H9 (cell line): ENCODE measurements around the gene MCCC2. TPM values are rescaled to one million over a fixed set of nuclear protein-coding genes. Genes with fewer than 3 reads are reported as not detected.

Experiments
- DNase-seq: peaks from one replicate; pipeline ENCODE4 v3.0.0-alpha.2; 2017
- H2AFZ ChIP-seq: one replicate; pipeline ENCODE4 v1.6.1; 2013; ENCODE audit warnings: mild to moderate bottlenecking, low read length, control low read depth, moderate library complexity
- H2AK5ac ChIP-seq: 2 replicates; pipeline ENCODE4 v1.6.1; 2013; ENCODE audit warnings: low read length, control low read depth, mixed read lengths; ENCODE audit not compliant: insufficient read length
- H2BK120ac ChIP-seq: one replicate; pipeline ENCODE4 v1.6.1; 2013; ENCODE audit warnings: low read depth, mild to moderate bottlenecking, low read length, control low read depth, inconsistent platforms; ENCODE audit not compliant: poor library complexity, severe bottlenecking
- H2BK12ac ChIP-seq: 2 replicates; pipeline ENCODE4 v1.6.1; 2013; ENCODE audit warnings: low read length, control low read depth, mixed read lengths, low read depth; ENCODE audit not compliant: insufficient read length
- H2BK15ac ChIP-seq: 2 replicates; pipeline ENCODE4 v1.6.1; 2013; ENCODE audit warnings: low read depth, low read length, control low read depth
- H2BK20ac ChIP-seq: one replicate; pipeline ENCODE4 v1.6.1; 2013; ENCODE audit warnings: low read depth, mild to moderate bottlenecking, low read length, control low read depth, inconsistent platforms; ENCODE audit not compliant: poor library complexity, severe bottlenecking
- H2BK5ac ChIP-seq: 2 replicates; pipeline ENCODE4 v1.6.1; 2013; ENCODE audit warnings: low read length, control low read depth, mixed read lengths; ENCODE audit not compliant: insufficient read length
- H3K14ac ChIP-seq: 2 replicates; pipeline ENCODE4 v1.6.1; 2013; ENCODE audit warnings: low read length, control low read depth; ENCODE audit not compliant: insufficient read depth
- H3K18ac ChIP-seq: 2 replicates; pipeline ENCODE4 v1.6.1; 2013; ENCODE audit warnings: low read depth, mild to moderate bottlenecking, mixed read lengths, low read length, control low read depth; ENCODE audit not compliant: insufficient read length
- H3K23ac ChIP-seq: 2 replicates; pipeline ENCODE4 v1.6.1; 2013; ENCODE audit warnings: low read length, control low read depth, mixed read lengths, low read depth; ENCODE audit not compliant: insufficient read length
- H3K23me2 ChIP-seq: 2 replicates; pipeline ENCODE4 v1.6.1; 2013; ENCODE audit warnings: low read depth, mild to moderate bottlenecking, mixed read lengths, low read length, control low read depth; ENCODE audit not compliant: insufficient read length, poor library complexity, severe bottlenecking
- H3K27ac ChIP-seq: 2 replicates; pipeline ENCODE4 v1.5.1; 2013; ENCODE audit warnings: low read length, control low read depth, mixed read lengths, low read depth; ENCODE audit not compliant: insufficient read length
- H3K27me3 ChIP-seq: 2 replicates; pipeline ENCODE4 v1.6.1; 2013; ENCODE audit warnings: low read length, control low read depth, inconsistent platforms; ENCODE audit not compliant: insufficient read depth
- H3K4ac ChIP-seq: 2 replicates; pipeline ENCODE4 v1.6.1; 2013; ENCODE audit warnings: low read depth, mild to moderate bottlenecking, control low read depth, inconsistent platforms, low read length, moderate library complexity
- H3K4me1 ChIP-seq: 2 replicates; pipeline ENCODE4 v1.6.1; 2013; ENCODE audit warnings: low read length, control low read depth, inconsistent platforms; ENCODE audit not compliant: insufficient read depth
- H3K4me2 ChIP-seq: 2 replicates; pipeline ENCODE4 v1.6.1; 2013; ENCODE audit warnings: low read length, control low read depth, mixed read lengths; ENCODE audit not compliant: insufficient read length, insufficient read depth
- H3K56ac ChIP-seq: 2 replicates; pipeline ENCODE4 v1.6.1; 2013; ENCODE audit warnings: low read depth, mild to moderate bottlenecking, mixed read lengths, low read length, control low read depth; ENCODE audit not compliant: insufficient read length
- H3K79me1 ChIP-seq: 2 replicates; pipeline ENCODE4 v1.6.1; 2013; ENCODE audit warnings: low read depth, mild to moderate bottlenecking, moderate library complexity, low read length, control low read depth, inconsistent platforms; ENCODE audit not compliant: insufficient read depth, poor library complexity, severe bottlenecking
- H3K79me2 ChIP-seq: 2 replicates; pipeline ENCODE4 v1.6.1; 2013; ENCODE audit warnings: low read length, control low read depth, inconsistent platforms; ENCODE audit not compliant: insufficient read depth
- H3K9ac ChIP-seq: 2 replicates; pipeline ENCODE4 v1.6.1; 2013; ENCODE audit warnings: low read length, control low read depth, mixed read lengths; ENCODE audit not compliant: insufficient read length; ENCODE audit errors: extremely low read depth
- H3K9me3 ChIP-seq: one replicate; pipeline ENCODE4 v1.6.1; 2013; ENCODE audit warnings: low read depth, low read length, inconsistent platforms; ENCODE audit not compliant: control insufficient read depth
- H3T11ph ChIP-seq: one replicate; pipeline ENCODE4 v1.6.1; 2013; ENCODE audit warnings: mild to moderate bottlenecking, low read length, control low read depth, inconsistent platforms
- H4K20me1 ChIP-seq: one replicate; pipeline ENCODE4 v1.6.1; 2013; ENCODE audit not compliant: control insufficient read depth, insufficient read length, insufficient read depth
- H4K5ac ChIP-seq: 2 replicates; pipeline ENCODE4 v1.6.1; 2013; ENCODE audit warnings: low read depth, mild to moderate bottlenecking, mixed read lengths, low read length, control low read depth; ENCODE audit not compliant: insufficient read length
- H4K8ac ChIP-seq: replicated peaks from 2 replicates; pipeline ENCODE4 v1.6.1; 2013; ENCODE audit warnings: low read length, control low read depth, mixed read lengths, low read depth; ENCODE audit not compliant: insufficient read length
- H4K91ac ChIP-seq: 2 replicates; pipeline ENCODE4 v1.6.1; 2013; ENCODE audit warnings: low read depth, mild to moderate bottlenecking, moderate library complexity, mixed read lengths, low read length, control low read depth; ENCODE audit not compliant: insufficient read length
- H3K27ac Mint-ChIP-seq, 3 experiments: 2 replicates in 2 of 3; 3 replicates in 1 of 3; pipeline ENCODE4 v1.8.0; 2020 to 2021; ENCODE audit warnings: mixed read lengths in 3 of 3, mild to moderate bottlenecking in 1 of 3, moderate library complexity in 1 of 3
- H3K27me3 Mint-ChIP-seq: 2 replicates; pipeline ENCODE4 v1.8.0; 2021; ENCODE audit warnings: low read depth, mild to moderate bottlenecking, moderate library complexity, mixed read lengths
- H3K36me3 Mint-ChIP-seq, 3 experiments: 2 replicates in 2 of 3; 3 replicates in 1 of 3; pipeline ENCODE4 v1.8.0; 2020 to 2021; ENCODE audit warnings: low read depth in 3 of 3, mixed read lengths in 3 of 3; ENCODE audit not compliant: insufficient read depth in 1 of 3
- H3K4me1 Mint-ChIP-seq, 2 experiments: 2 replicates each; pipeline ENCODE4 v1.8.0; 2020; ENCODE audit warnings: mixed read lengths in 2 of 2
- H3K4me3 Mint-ChIP-seq, 2 experiments: 2 replicates in 1 of 2; 3 replicates in 1 of 2; pipeline ENCODE4 v1.8.0; 2020 to 2021; ENCODE audit warnings: mild to moderate bottlenecking in 2 of 2, mixed read lengths in 2 of 2, moderate library complexity in 1 of 2
- H3K9me3 Mint-ChIP-seq, 2 experiments: 2 replicates in 1 of 2; 3 replicates in 1 of 2; pipeline ENCODE4 v1.8.0; 2020; ENCODE audit warnings: mild to moderate bottlenecking in 2 of 2, mixed read lengths in 2 of 2, moderate library complexity in 1 of 2
- CTCF ChIP-seq: fragments of 200-600 bp; sonication (generic); conservative IDR thresholded peaks from 3 replicates; pipeline ENCODE4 v1.8.0; 2021; ENCODE audit warnings: antibody characterized with exemption, mild to moderate bottlenecking
- WGBS: extraction: QIAGEN DNeasy Blood & Tissue Kit; methylation state at CpG from one replicate; pipeline ENCODE4 v1.1.7; 2013; ENCODE audit warnings: missing lambda C conversion rate, low lambda C conversion rate, mixed read lengths; ENCODE audit not compliant: insufficient read length; ENCODE audit errors: extremely low coverage; 5-methylcytosine and 5-hydroxymethylcytosine counted together
- total RNA-seq: library from RNA; stranded (reverse); gene quantifications from 2 replicates; pipeline ENCODE4 v1.2.1, GENCODE V29; 2021

MCCC2 gene
- total RNA-seq, 1 experiment from 2014 or later: 62.7 TPM

- WGBS: no CpG with 5 or more reads among the region's 3 CpGs
- no peak overlapping the region for H2BK12ac ChIP-seq
- Mint-ChIP-seq H3K27me3 (peaks cover 9% of the 10 kb centered on the region), H3K4me3 (no peak overlapping the region), H3K9me3 (no peaks in the 10 kb centered on the region), H3K36me3 (no peaks in the 10 kb centered on the region), H3K27ac (no peak overlapping the region), H3K4me1 (peaks cover 8% of the 10 kb centered on the region in 2 experiments)
- no peak overlapping the region for H2BK5ac ChIP-seq
- no peak overlapping the region for H4K91ac ChIP-seq
- H3K4me1 ChIP-seq: no peaks in the 10 kb centered on the region
- no peak overlapping the region for H3K23ac ChIP-seq
- no peak for TF ChIP-seq CTCF
- H4K5ac ChIP-seq: no peak overlapping the region
- no peak overlapping the region for H3K4ac ChIP-seq
- H3K27me3 ChIP-seq: no peaks in the 10 kb centered on the region
- H4K8ac ChIP-seq: no peak overlapping the region
- no peak overlapping the region for H3K9ac ChIP-seq
- no peaks in the 10 kb centered on the region for H3K23me2 ChIP-seq
- H2BK120ac ChIP-seq: no peak overlapping the region
- no peaks in the 10 kb centered on the region for H3K79me1 ChIP-seq
- no peaks in the 10 kb centered on the region for H4K20me1 ChIP-seq
- H3K56ac ChIP-seq: no peak overlapping the region
- H2BK20ac ChIP-seq: no peak overlapping the region
- H3K9me3 ChIP-seq: no peaks in the 10 kb centered on the region
- no peak overlapping the region for H3K14ac ChIP-seq
- no peak overlapping the region for H3K4me2 ChIP-seq
- no peak for DNase-seq
- H3K79me2 ChIP-seq: no peaks in the 10 kb centered on the region
- no peak overlapping the region for H2BK15ac ChIP-seq
- no peak overlapping the region for H3T11ph ChIP-seq
- H3K27ac ChIP-seq: no peak overlapping the region
- no peak overlapping the region for H2AK5ac ChIP-seq
- no peak overlapping the region for H2AFZ ChIP-seq
- no peak overlapping the region for H3K18ac ChIP-seq
Observed at GRCh38 chr5:71706906-71707305, 119.8 kb downstream of the MCCC2 start.

Other genes starting within 250 kb of the MCCC2 start
- gene BDP1, start 131.7 kb upstream of the MCCC2 start, total RNA-seq: 29.2 and 31.5 TPM in 2 replicates
- gene CARTPT, start 131.9 kb downstream of the MCCC2 start, total RNA-seq: not detected in 2 replicates